Renal pelvis (tissue), 4 donors: ENCODE measurements around the gene TBC1D22A. TPM values are rescaled to one million over a fixed set of nuclear protein-coding genes. Genes with fewer than 3 reads are reported as not detected.

Source experiments
- DNase-seq: peaks from one replicate; pipeline ENCODE4 v3.0.0-alpha.2; 2013
- polyA plus RNA-seq, 3 donors: library from polyadenylated mRNA; unstranded; fragments of 120-200 nt; gene quantifications; one replicate each; pipeline ENCODE4 v1.2.1, GENCODE V29; 2013; ENCODE audit not compliant: insufficient read length in 3 of 3

Gene TBC1D22A
- polyA plus RNA-seq, 3 donors = 16.9 to 19.2 (median 19.1) TPM

DNA sequence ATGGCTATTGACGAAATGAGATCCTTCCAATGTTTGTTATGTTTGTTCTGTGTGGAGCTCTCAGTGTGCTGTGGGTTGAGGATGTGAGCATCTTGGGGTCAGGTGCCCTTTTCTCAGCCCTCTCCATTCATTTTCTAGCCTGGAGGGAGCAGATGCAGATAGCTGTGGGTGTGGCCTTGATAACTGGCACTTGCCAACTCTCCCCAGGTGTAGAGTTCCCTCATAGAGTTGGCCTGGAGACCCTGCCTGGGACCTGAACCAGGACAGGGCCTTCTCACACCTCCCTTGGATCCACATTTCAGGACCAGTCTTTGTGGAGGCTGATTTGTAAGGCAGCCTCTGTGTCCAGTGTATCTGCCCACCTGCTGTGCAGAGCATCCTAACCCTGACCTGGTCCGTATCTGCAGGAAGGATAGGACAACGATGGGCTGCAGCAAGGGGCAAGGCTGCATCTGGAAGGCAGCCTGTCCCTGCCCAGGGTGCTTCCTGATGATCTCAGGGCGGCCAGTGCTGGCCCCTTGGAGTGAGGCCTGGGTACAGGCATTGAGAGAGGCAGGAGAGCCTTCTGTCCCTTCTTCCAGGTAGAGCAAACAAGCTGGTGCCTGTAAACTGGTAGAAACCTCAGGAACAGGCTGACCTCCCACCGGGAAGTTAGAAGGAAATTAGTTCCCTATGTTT is 245.9 kb downstream of the TBC1D22A start:
- DNase-seq = no peak

DNA sequence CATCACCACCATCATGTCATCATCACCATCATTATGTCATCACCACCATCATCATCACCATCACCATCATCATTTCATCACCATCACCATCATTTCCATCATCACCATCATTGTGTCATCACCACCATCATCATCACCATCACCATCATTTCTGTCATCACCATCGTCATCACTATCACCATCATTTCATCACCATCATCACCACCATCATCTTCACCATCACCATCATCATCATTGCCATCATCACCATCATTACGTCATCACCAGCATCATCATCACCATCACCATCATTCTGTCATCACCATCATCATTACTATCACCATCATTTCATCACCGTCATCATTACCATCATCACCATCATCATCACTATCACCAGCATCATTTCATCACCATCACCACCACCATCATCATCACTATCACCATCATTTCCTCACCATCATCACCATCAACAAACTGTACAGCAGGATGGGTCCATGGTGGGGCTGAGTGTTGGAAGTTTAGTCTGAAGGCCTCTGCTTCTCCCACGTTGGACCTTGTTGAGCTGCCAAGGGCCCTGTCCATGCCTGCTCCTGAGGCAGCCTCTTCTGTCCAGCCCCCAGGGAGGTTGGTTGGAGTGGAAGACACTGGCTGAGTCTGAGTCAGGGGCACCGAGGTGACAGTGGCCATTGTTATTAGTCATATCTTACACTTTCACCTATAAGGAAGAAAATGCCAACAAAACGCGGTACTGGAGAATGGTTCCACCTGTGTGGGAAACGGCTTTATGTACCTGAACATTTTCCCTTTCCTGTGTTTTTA is 247.1 kb downstream of the TBC1D22A start:
- no peak for DNase-seq

DNA sequence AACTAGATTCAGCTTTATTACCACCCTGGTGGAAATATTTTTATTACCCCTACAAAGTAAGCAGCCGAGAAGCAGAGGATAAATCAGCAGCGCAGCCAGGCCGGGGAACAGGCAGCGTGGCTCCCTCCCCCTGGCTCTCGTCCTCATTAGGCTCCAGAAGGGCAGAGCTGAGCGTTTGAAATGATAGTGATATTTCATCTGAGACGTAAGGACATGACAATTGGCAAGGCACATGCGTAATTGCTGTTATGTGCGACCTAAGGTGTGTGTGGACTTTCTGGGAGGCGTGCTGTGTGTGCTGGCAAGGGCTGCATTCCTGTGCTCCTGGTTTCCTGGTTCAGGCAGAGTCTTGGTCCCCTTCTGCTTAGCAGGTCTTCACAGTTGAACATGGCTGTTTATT is 247.8 kb downstream of the TBC1D22A start:
- no peak for DNase-seq

DNA sequence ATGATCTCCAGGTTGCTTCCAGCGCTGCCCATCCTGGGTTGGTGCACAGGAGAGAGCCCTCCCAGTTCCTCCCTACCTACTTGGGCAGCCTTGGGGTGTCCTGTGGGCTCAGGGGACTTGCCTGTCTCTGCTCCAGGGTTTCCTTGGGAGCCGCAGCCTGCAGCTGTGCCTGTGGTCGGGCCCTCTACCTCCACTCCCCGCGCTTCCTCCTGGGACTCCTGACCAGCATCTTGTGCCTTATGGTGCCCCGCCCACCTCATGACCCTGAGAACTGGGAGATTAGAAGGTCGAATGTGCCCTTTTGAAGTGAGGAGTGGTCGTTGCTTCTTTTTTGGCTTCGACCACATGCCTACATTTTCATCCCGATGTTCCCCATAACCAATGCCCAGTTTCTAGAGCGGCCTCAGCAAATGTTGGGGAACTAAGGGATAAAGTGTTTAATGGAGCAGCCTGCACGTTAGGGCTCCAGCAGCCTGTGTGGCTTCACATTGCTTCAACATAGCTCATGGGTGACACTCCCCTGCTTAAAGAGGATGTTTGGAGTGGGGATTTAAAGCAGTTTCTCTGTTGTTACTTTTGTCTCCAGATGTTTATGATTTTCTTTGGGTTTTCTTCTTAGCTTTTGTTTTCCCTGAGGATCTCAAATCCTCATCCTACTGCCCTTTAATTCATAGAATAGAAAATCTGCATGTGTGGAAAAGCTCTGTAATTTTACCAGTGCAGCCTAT is 248.8 kb downstream of the TBC1D22A start:
- no peak for DNase-seq

DNA sequence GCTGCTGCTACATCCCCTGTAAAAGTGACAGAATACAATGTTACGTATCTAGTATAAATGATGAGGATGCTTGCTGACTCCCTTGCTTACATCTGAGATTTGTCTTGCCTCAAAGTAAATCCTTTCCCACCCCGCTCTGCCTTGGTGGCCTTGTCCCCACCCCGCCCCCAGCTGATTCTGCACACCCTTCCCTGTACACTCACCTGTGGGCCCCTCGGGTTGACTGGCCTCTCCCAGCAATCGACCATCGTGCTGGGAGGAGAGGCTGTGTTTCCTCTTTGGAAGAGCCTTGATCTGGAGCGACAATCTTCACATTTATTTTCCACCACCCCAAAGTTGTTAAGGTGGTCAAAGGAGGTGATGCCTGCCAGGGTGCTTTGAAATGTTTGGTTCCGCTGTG is 249.4 kb downstream of the TBC1D22A start:
- DNase-seq = no peak

DNA sequence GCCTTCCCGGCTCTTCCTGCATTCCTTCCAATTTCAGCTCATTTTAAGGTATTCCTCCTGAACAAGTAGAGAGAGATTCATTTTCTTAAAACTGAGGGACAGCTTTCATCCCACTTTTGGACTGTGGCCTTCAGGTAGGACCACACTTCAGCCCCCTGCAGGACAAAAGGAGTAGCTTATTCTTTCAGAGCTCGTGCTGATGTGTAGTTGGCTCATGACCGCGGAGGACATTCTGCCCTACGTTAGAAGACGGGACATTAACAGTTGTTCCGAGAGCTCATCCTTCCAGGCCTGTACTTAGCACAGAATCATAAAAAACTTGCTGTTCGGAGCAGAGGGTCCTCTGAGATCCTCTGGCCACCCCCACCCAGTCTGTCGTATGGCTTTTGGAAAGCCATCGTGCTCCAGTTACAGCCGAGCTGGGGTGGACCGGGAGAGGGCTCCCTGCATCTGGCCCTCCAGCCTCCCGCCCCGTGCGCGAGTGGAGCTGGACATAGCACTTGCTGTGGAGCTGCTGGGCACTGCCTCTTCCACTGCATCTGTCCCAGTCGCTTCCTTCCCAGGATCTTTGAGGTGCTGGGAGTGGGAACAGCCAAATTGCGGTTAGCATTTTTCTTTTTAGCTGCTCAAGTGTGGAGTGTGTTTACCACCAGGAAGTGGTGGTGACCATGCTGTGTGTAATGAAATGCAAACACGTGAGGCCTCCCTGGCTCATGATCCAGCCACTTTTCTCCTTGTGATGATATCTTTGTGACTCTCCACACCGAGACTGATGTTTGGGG is 250.3 kb downstream of the TBC1D22A start:
- DNase-seq = no peak

DNA sequence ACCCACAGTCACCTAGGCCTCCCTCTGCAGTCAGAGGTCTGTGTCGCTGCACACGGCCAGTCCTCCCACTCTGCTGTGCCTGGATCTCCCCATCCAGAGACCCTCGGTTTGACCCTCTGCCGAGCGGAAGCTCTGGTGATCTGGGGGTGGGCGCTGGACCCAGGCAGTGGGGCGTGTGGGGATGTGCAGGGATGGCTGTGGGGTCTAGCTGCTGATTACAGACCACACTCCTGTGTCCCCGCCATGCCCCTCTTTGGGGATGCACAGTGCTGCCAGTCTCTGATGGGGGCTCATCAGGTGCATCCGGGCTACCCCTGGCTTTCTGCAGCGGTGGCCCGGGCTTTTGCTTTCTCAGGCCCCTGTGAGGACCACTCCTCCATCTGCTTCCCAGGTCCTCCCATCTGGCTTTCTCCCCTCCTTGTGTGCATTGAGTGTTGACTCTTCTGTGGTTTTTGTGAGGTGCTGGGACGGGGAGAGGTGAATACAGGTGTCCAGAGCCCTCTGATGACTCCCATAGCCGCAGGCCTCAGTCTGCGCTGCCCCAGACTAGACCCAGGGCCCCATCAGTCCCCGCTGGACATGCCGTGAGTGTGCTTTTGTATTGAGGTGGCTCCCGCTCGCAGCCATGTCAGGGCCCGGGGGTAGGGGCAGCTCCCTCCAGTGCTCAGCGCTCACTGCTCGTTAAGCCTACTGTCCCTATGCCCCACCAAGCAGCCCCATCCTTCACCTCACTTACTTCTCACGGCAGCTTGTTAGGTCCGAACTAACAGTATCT is 251.6 kb downstream of the TBC1D22A start:
- no peak for DNase-seq

DNA sequence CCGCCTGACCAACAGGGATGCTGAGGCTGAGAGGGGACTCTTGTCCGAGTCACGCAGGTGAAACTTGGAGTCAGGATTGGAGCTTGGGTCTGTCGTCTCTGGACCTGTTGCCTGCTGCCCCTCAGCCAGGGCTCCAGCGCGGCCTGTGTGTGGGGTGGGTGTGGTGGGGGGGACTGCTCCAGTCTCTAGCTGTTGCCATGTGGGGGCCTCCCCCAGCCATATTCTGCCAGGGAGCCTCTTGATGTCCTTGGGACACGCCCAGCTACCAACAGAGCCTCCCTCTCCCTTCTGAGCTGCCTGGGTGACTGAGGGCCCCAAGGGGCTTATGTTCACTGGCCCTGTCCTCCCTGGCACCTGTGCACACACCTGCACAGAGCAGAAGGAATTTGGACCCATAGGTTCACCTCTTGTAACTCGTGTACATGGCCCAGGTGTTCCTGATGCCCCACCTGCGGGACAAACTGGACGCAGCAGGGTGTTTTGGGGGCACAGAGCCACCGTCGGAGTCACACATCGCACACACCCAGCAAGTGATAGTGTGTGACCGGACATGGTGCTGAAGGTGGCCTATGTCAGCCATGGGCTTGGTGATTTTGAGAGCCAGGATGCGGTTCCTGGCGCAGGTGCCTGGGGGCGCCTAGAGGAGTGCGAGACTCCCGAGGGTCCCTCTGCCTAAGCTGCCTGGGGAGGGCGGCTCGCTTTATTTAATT is 252.3 kb downstream of the TBC1D22A start:
- DNase-seq = no peak

DNA sequence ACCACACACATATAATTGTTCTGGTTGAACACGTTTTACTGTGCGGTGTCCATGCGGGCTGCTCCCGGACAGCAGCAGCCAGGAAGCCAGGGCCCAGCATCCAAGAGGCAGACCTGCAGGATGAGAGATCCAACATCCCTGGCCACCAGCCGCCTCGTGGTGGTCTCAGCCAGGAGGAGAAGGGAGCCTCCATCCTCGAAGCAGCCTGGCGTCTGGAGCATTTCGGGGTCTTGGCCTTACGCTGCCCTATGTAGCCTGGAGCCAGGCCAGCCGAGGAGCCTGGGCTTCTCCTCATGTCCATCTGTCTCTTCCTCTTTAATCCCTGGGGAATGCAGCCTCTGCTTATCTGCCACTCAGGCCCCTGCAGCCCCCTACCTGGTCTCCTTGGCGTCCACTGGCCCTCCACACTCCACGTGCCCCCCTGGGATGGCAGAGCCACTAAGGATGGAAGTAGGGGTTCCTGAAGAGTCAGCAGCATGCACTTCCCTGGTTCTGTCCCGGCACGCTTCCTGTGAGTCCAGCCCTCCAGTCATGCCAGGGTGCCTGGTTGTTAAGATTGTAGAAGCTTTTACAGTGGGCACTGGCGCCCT is 253.2 kb downstream of the TBC1D22A start:
- DNase-seq = no peak

DNA sequence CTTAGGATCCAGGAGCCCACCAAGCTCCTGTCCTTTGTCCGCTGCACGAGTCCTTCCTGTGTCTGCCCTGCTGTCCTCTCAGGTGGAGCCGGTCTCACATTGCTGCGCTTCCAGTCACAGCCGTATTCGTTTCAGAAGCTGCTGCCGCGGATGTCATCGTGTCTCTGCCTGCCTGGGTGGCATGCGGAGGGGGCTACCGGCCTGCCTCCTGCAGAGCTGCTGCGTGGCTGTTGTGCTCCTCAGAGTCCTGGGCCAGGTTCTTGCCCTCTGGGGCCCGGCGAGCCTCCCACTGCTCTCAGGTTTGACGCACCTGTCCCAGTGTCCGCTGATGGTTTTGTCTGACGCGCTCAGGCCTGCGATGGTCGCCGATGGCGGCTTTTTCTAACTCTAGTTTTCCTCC is 254.2 kb downstream of the TBC1D22A start:
- DNase-seq = peak; percentile 41

DNA sequence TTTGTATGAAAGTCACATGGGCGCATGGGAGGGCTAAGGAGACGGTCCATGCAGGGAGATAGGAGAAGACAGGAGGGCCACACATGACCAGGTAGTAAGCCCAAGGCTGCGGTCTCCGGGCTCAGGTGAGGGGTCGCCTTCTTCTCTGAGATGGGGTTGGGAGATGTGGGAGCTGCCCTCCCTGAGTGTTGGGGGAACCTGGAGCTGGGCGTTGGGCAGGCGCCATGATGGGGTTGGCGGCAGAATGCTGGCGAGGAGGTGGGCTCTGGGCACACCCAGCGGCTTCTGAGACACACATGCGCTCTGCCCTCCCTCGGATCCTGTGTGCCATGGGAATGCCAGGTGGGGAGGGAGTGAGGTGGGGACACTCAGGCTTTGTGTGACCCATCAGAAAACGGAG is 254.8 kb downstream of the TBC1D22A start:
- no peak for DNase-seq

DNA sequence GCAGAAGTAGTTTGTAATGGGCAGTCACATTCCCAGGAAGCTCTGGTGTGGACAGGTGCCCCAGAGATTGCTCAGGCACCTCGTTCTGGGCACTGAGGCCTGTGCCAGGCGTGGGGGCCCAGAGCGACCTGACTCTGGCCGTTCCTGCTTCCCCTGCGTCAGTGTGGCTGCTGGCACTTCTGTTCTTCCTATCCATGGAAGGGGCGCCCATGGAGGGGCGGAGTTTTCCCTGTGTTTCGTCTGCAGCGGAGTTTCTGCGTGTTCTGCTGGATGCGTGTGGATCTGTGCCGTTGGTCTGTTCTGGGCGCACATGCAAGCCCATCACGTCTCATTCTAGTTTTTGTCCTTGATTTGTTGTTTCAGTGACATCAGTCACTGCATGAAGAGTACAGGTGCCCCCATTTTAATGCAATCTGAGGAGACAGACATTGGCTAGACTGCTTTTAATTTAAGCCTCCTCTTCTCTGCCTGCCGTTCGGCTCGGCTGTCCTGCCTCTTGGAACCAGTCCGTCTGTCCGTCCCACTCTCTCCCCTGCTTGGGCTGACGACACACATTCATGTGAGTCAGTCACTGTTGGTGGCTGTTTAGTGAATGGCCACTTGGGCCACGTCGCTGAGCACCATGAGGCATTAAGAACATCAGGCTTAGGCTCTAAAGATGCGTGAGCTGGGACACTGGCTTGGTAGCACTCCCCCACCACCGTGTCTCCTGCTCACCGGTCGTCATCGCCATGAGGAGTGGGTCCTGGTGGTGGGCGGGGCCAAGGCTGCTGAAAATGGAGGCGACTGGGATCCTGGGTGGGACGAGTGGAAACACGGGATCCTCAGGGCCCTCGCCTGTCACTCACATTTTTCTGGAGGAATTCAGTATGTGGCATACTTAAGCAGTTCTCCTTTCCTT is 255.8 kb downstream of the TBC1D22A start:
- no peak for DNase-seq

DNA sequence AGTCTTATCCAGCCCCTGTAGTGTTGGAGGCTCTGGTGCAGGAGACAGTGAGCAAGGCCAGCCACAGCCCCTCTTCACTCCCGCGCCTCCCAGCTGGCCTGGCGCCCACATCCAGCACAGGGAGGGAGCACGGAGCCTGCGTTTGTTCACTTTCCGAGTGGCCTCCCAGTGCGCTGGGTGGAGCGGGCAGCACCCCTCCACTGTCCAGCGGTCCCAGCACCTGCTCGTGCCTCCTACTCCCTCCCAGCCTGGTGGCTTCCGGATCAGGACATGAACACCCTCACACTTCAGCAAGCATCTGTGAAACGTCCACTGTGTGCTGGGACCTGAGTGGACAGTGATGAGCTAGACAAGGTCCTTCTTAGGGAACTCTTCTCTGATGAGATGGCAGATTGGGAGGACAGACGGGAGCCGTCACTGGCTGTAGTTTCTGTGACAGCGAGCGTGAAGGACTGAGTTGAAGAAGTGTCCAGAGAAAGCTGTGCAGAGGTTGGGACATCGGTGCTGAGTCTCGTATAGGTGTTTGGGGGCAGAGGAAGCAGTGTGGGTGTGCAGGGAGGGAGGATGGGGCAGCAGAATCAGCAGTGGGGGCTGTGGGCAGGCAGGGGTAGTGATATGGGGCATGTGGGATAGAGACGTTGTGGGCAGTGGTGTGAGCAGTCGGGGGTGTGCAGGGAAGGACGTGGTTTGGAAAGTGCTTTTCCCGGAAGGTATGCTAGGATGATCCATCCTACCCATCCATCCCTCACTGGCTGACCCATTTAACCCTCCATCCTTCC is 256.8 kb downstream of the TBC1D22A start:
- peak; percentile 41 for DNase-seq

DNA sequence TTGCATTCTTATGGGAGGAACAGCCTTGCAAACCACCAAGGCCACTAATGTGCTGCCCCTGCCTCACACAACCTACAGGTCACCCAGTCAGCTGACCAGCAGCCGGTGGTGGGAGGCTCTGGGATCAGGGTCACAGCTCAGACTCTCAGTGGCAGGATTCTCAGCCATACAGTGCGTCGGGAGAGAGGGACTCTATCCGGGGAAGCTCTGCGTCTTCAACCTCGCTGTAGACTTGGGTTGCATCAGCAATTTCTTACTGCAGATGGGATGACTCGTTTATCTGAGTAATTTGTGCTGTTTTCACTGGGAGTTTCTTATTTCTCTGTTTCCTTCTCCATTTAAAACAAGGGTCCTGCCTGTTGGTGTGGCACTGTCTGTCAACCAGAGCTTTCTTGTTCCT is 257.7 kb downstream of the TBC1D22A start:
- DNase-seq = no peak

DNA sequence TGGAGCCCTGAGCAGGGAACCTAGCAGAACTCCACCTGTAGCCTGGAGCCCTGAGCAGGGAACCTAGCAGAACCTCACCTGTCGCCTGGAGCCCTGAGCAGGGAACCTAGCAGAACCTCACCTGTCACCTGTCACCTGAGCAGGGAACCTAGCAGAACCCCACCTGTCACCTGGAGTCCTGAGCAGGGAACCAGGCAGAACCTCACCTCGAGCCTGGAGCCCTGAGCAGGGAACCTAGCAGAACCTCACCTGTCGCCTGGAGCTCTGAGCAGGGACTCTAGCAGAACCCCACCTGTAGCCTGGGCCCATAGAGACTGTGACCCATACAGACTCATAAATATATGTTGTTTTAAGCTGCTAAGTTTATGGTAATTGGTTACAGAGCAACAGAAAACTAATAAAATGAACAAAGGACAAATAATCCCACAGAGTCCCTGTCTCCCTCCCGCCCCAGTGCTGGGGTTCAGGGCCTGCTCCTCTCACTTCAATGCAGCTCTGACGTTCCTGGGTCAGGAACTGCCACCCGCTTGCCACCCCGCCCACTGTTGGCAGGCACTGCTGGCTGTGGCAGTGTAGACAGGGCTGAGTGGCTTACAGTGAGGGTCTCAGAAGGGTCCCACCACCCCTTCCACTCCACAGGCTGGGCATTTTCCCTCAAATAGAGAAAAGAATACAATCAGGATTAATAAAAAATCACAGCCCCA is 259.1 kb downstream of the TBC1D22A start:
- DNase-seq = no peak

DNA sequence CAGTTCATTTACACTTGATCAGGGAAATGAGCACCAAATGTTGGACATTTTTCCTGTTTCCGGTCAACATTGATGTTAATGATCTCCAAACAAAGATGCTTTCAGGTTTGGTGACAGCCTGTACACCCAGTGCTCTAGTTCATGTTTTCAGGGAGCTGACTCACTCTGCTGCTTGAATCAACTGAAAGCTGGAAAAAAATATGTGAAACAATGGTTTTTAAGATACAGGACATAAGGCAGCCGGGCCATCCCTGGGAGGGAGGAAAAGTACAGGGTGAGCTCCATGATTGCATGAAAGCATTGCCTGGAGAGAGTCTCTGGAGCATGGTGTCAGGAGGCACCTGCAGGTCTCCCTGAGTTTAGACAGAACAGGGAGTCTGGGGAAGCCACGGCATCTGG is 259.6 kb downstream of the TBC1D22A start:
- DNase-seq = no peak

DNA sequence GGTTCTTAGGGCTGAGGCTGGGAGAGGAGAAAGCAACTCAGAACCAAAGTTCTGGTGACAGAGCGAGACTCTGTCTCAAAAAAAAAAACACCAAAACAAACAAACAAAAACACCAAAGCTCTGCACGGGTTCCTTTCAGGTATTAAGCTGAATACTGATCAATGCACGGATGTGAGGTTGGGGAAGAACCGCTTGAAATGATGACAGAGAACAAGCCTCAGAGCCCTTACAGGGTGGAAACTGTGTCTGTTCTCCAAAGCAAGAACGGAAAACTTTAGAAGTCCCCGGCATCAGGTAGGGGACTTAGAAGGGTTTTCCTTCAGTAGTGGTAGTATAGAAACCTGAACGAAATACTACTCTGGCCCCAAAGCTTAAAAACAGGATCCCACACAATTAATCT is 260.0 kb downstream of the TBC1D22A start:
- no peak for DNase-seq

DNA sequence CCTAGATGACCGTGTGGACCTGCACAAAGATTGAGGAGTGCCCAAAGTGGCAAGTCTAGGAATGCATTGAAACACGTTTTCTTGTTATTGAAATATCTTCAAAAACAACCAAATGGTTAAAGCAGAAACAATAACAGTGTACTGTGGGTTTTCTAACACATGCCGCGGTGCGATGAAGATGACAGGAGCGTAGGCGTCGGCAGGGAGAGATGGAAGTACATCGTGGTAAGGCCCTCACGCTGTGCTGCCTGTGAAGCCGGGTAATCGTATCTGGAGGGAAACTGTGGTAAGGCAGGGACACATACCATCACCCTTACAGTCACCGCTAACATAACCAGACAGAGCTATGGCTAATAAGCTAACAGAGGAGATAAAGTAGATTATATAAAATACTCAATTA is 261.4 kb downstream of the TBC1D22A start:
- DNase-seq = no peak
